Mesendoderm (in vitro differentiated cells): Measurements from ENCODE around the gene LOXL3.
A peak's percentile ranks its signal among the peaks of the same experiment; 100 is the strongest.

Experiments
- DNase-seq: peaks from one replicate; pipeline ENCODE4 v3.0.0; 2013
- H2AK5ac ChIP-seq: 2 replicates; pipeline ENCODE4 v1.6.1; 2013; ENCODE audit warnings: low read length, inconsistent platforms
- H2BK120ac ChIP-seq: 2 replicates; pipeline ENCODE4 v1.6.1; 2013; ENCODE audit warnings: low read depth, mild to moderate bottlenecking, low read length, moderate library complexity, mixed read lengths
- H2BK15ac ChIP-seq: replicated peaks from 2 replicates; pipeline ENCODE4 v1.6.1; 2013; ENCODE audit warnings: low read depth, mild to moderate bottlenecking, moderate library complexity
- H2BK5ac ChIP-seq: 2 replicates; pipeline ENCODE4 v1.6.1; 2013; ENCODE audit warnings: low read length, inconsistent platforms
- H3K18ac ChIP-seq: 2 replicates; pipeline ENCODE4 v1.6.1; 2013; ENCODE audit warnings: mild to moderate bottlenecking, low read length, mixed read lengths
- H3K23ac ChIP-seq: one replicate; pipeline ENCODE4 v1.6.1; 2013; ENCODE audit warnings: low read length
- H3K27ac ChIP-seq: 2 replicates; pipeline ENCODE4 v1.5.1; 2013; ENCODE audit warnings: low read depth, mild to moderate bottlenecking, inconsistent platforms, low read length, moderate library complexity
- H3K27me3 ChIP-seq: 2 replicates; pipeline ENCODE4 v1.6.1; 2013; ENCODE audit warnings: low read length, control low read depth, mild to moderate bottlenecking, inconsistent platforms; ENCODE audit not compliant: insufficient read depth, poor library complexity
- H3K36me3 ChIP-seq: 2 replicates; pipeline ENCODE4 v1.6.1; 2013; ENCODE audit warnings: low read length, inconsistent platforms; ENCODE audit not compliant: control insufficient read depth, insufficient read depth
- H3K4ac ChIP-seq: one replicate; pipeline ENCODE4 v1.6.1; 2013; ENCODE audit warnings: low read depth, mild to moderate bottlenecking, low read length, moderate library complexity
- H3K4me1 ChIP-seq: 2 replicates; pipeline ENCODE4 v1.6.1; 2013; ENCODE audit warnings: low read depth, low read length, inconsistent platforms; ENCODE audit not compliant: control insufficient read depth
- H3K4me2 ChIP-seq: 2 replicates; pipeline ENCODE4 v1.6.1; 2013; ENCODE audit warnings: low read length
- H3K4me3 ChIP-seq: 2 replicates; pipeline ENCODE4 v1.5.1; 2013; ENCODE audit warnings: mild to moderate bottlenecking, low read length
- H3K56ac ChIP-seq: one replicate; pipeline ENCODE4 v1.6.1; 2013; ENCODE audit warnings: low read length
- H3K79me1 ChIP-seq: 2 replicates; pipeline ENCODE4 v1.6.1; 2013; ENCODE audit warnings: low read length, inconsistent platforms
- H3K79me2 ChIP-seq: 2 replicates; pipeline ENCODE4 v1.6.1; 2013; ENCODE audit warnings: mild to moderate bottlenecking, low read length; ENCODE audit not compliant: control insufficient read depth, insufficient read depth
- H3K9ac ChIP-seq: 2 replicates; pipeline ENCODE4 v1.6.1; 2013; ENCODE audit warnings: low read length, inconsistent platforms
- H4K5ac ChIP-seq: one replicate; pipeline ENCODE4 v1.6.1; 2013; ENCODE audit warnings: low read length
- H4K8ac ChIP-seq: one replicate; pipeline ENCODE4 v1.6.1; 2013; ENCODE audit warnings: low read depth, mild to moderate bottlenecking, control low read depth, low read length, moderate library complexity
- WGBS: extraction: QIAGEN DNeasy Blood & Tissue Kit; methylation state at CpG from one replicate; pipeline ENCODE4 v1.1.7; 2013; ENCODE audit warnings: low lambda C conversion rate, missing lambda C conversion rate; ENCODE audit not compliant: insufficient coverage; ENCODE audit errors: extremely low coverage; 5-methylcytosine and 5-hydroxymethylcytosine counted together

LOXL3 gene

GRCh38 chr2:74551530-74551929 lies 2.2 kb downstream of the LOXL3 start:
- no peak overlapping the region for H2BK5ac ChIP-seq
- no peak for DNase-seq
- no peak overlapping the region for H3K9ac ChIP-seq
- no peak overlapping the region for H2AK5ac ChIP-seq
- no peak overlapping the region for H3K18ac ChIP-seq
- H3K79me1 ChIP-seq, result no peaks in the 10 kb centered on the region
- H3K23ac ChIP-seq, result no peak overlapping the region
- no peak overlapping the region for H4K8ac ChIP-seq
- H3K4ac ChIP-seq, result no peak overlapping the region
- H3K4me2 ChIP-seq, result no peak overlapping the region
- no peak overlapping the region for H3K56ac ChIP-seq
- H4K5ac ChIP-seq, result no peak overlapping the region
- no peak overlapping the region for H3K27ac ChIP-seq
- peaks cover 50% of the 10 kb centered on the region for H3K27me3 ChIP-seq
- H3K79me2 ChIP-seq, result no peaks in the 10 kb centered on the region
- no peak overlapping the region for H3K4me3 ChIP-seq
- H3K4me1 ChIP-seq, result peaks cover 4% of the 10 kb centered on the region
- H2BK120ac ChIP-seq, result no peak overlapping the region
- H3K36me3 ChIP-seq, result no peaks in the 10 kb centered on the region
- no peak overlapping the region for H2BK15ac ChIP-seq

GRCh38 chr2:74550231-74550630 lies 3.5 kb downstream of the LOXL3 start:
- Histone ChIP-seq H2BK15ac (no peak overlapping the region), H2BK5ac (no peak overlapping the region), H3K4me1 (peaks cover 4% of the 10 kb centered on the region), H4K8ac (no peak overlapping the region), H3K27ac (no peak overlapping the region), H3K4me3 (no peak overlapping the region), H3K79me2 (no peaks in the 10 kb centered on the region), H2AK5ac (no peak overlapping the region), H3K4me2 (no peak overlapping the region), H4K5ac (no peak overlapping the region), H3K9ac (no peak overlapping the region), H3K27me3 (peaks cover 39% of the 10 kb centered on the region), H3K36me3 (no peaks in the 10 kb centered on the region), H3K18ac (no peak overlapping the region), H3K4ac (no peak overlapping the region), H3K23ac (no peak overlapping the region), H2BK120ac (no peak overlapping the region), H3K56ac (peak overlapping the region; percentile 12), H3K79me1 (no peaks in the 10 kb centered on the region)
- no peak for DNase-seq
- no CpG with 5 or more reads among the region's 7 CpGs for WGBS

GRCh38 chr2:74548900-74549826 lies 4.6 kb downstream of the LOXL3 start:
- no peak overlapping the region for H2BK120ac ChIP-seq
- peak; percentile 56 for DNase-seq
- WGBS, result no CpG with 5 or more reads among the region's 85 CpGs
- H3K56ac ChIP-seq, result peak overlapping the region; percentile 75
- H2AK5ac ChIP-seq, result no peak overlapping the region
- no peak overlapping the region for H3K27ac ChIP-seq
- H3K79me2 ChIP-seq, result no peaks in the 10 kb centered on the region
- H3K4me3 ChIP-seq, result peak overlapping the region; percentile 18
- no peaks in the 10 kb centered on the region for H3K36me3 ChIP-seq
- H4K5ac ChIP-seq, result no peak overlapping the region
- peaks cover 4% of the 10 kb centered on the region for H3K4me1 ChIP-seq
- no peak overlapping the region for H2BK5ac ChIP-seq
- H3K18ac ChIP-seq, result peak overlapping the region; percentile 41
- no peak overlapping the region for H2BK15ac ChIP-seq
- H3K23ac ChIP-seq, result no peak overlapping the region
- H3K4me2 ChIP-seq, result peak overlapping the region; percentile 76
- H4K8ac ChIP-seq, result no peak overlapping the region
- no peaks in the 10 kb centered on the region for H3K79me1 ChIP-seq
- H3K9ac ChIP-seq, result peak overlapping the region; percentile 46
- H3K4ac ChIP-seq, result peak overlapping the region; percentile 5
- peaks cover 40% of the 10 kb centered on the region for H3K27me3 ChIP-seq

GRCh38 chr2:74548285-74548899 lies 5.3 kb downstream of the LOXL3 start:
- peaks cover 4% of the 10 kb centered on the region for H3K4me1 ChIP-seq
- H2AK5ac ChIP-seq, result no peak overlapping the region
- no peak overlapping the region for H2BK5ac ChIP-seq
- H3K4ac ChIP-seq, result no peak overlapping the region
- no peak overlapping the region for H4K8ac ChIP-seq
- no peak overlapping the region for H3K4me3 ChIP-seq
- H3K9ac ChIP-seq, result peak overlapping the region; percentile 46
- H2BK120ac ChIP-seq, result no peak overlapping the region
- H3K27ac ChIP-seq, result no peak overlapping the region
- H2BK15ac ChIP-seq, result no peak overlapping the region
- no peak overlapping the region for H3K23ac ChIP-seq
- peak overlapping the region; percentile 41 for H3K18ac ChIP-seq
- H4K5ac ChIP-seq, result no peak overlapping the region
- H3K4me2 ChIP-seq, result peak overlapping the region; percentile 76
- WGBS, result no CpG with 5 or more reads among the region's 26 CpGs
- peaks cover 40% of the 10 kb centered on the region for H3K27me3 ChIP-seq
- H3K79me1 ChIP-seq, result no peaks in the 10 kb centered on the region
- H3K56ac ChIP-seq, result peak overlapping the region; percentile 75
- DNase-seq, result no peak
- H3K36me3 ChIP-seq, result no peaks in the 10 kb centered on the region
- H3K79me2 ChIP-seq, result no peaks in the 10 kb centered on the region

GRCh38 chr2:74546004-74546403 lies 7.7 kb downstream of the LOXL3 start:
- Histone ChIP-seq H3K4me2 (no peak overlapping the region), H3K23ac (no peak overlapping the region), H3K36me3 (no peaks in the 10 kb centered on the region), H3K4ac (no peak overlapping the region), H3K56ac (no peak overlapping the region), H3K4me3 (no peak overlapping the region), H2AK5ac (no peak overlapping the region), H3K79me1 (no peaks in the 10 kb centered on the region), H2BK5ac (no peak overlapping the region), H3K4me1 (no peaks in the 10 kb centered on the region), H3K18ac (no peak overlapping the region), H3K79me2 (no peaks in the 10 kb centered on the region), H4K8ac (no peak overlapping the region), H4K5ac (no peak overlapping the region), H3K27me3 (peaks cover 25% of the 10 kb centered on the region), H3K9ac (no peak overlapping the region), H2BK120ac (no peak overlapping the region), H3K27ac (no peak overlapping the region), H2BK15ac (no peak overlapping the region)
- DNase-seq, result peak; percentile 29
- no CpG with 5 or more reads among the region's 3 CpGs for WGBS
